H9 (cell line): Measurements from ENCODE around the gene TLCD3A. TPM values are rescaled to one million over a fixed set of nuclear protein-coding genes. Genes with fewer than 3 reads are reported as not detected.

Experiments
- DNase-seq: peaks from one replicate; pipeline ENCODE4 v3.0.0-alpha.2; 2017
- H2AFZ ChIP-seq: one replicate; pipeline ENCODE4 v1.6.1; 2013; ENCODE audit warnings: mild to moderate bottlenecking, low read length, control low read depth, moderate library complexity
- H2AK5ac ChIP-seq: 2 replicates; pipeline ENCODE4 v1.6.1; 2013; ENCODE audit warnings: low read length, control low read depth, mixed read lengths; ENCODE audit not compliant: insufficient read length
- H2BK120ac ChIP-seq: one replicate; pipeline ENCODE4 v1.6.1; 2013; ENCODE audit warnings: low read depth, mild to moderate bottlenecking, low read length, control low read depth, inconsistent platforms; ENCODE audit not compliant: poor library complexity, severe bottlenecking
- H2BK12ac ChIP-seq: 2 replicates; pipeline ENCODE4 v1.6.1; 2013; ENCODE audit warnings: low read length, control low read depth, mixed read lengths, low read depth; ENCODE audit not compliant: insufficient read length
- H2BK15ac ChIP-seq: 2 replicates; pipeline ENCODE4 v1.6.1; 2013; ENCODE audit warnings: low read depth, low read length, control low read depth
- H2BK20ac ChIP-seq: one replicate; pipeline ENCODE4 v1.6.1; 2013; ENCODE audit warnings: low read depth, mild to moderate bottlenecking, low read length, control low read depth, inconsistent platforms; ENCODE audit not compliant: poor library complexity, severe bottlenecking
- H2BK5ac ChIP-seq: 2 replicates; pipeline ENCODE4 v1.6.1; 2013; ENCODE audit warnings: low read length, control low read depth, mixed read lengths; ENCODE audit not compliant: insufficient read length
- H3K14ac ChIP-seq: 2 replicates; pipeline ENCODE4 v1.6.1; 2013; ENCODE audit warnings: low read length, control low read depth; ENCODE audit not compliant: insufficient read depth
- H3K18ac ChIP-seq: 2 replicates; pipeline ENCODE4 v1.6.1; 2013; ENCODE audit warnings: low read depth, mild to moderate bottlenecking, mixed read lengths, low read length, control low read depth; ENCODE audit not compliant: insufficient read length
- H3K23ac ChIP-seq: 2 replicates; pipeline ENCODE4 v1.6.1; 2013; ENCODE audit warnings: low read length, control low read depth, mixed read lengths, low read depth; ENCODE audit not compliant: insufficient read length
- H3K23me2 ChIP-seq: 2 replicates; pipeline ENCODE4 v1.6.1; 2013; ENCODE audit warnings: low read depth, mild to moderate bottlenecking, mixed read lengths, low read length, control low read depth; ENCODE audit not compliant: insufficient read length, poor library complexity, severe bottlenecking
- H3K27ac ChIP-seq: 2 replicates; pipeline ENCODE4 v1.5.1; 2013; ENCODE audit warnings: low read length, control low read depth, mixed read lengths, low read depth; ENCODE audit not compliant: insufficient read length
- H3K27me3 ChIP-seq: 2 replicates; pipeline ENCODE4 v1.6.1; 2013; ENCODE audit warnings: low read length, control low read depth, inconsistent platforms; ENCODE audit not compliant: insufficient read depth
- H3K4ac ChIP-seq: 2 replicates; pipeline ENCODE4 v1.6.1; 2013; ENCODE audit warnings: low read depth, mild to moderate bottlenecking, control low read depth, inconsistent platforms, low read length, moderate library complexity
- H3K4me1 ChIP-seq: 2 replicates; pipeline ENCODE4 v1.6.1; 2013; ENCODE audit warnings: low read length, control low read depth, inconsistent platforms; ENCODE audit not compliant: insufficient read depth
- H3K4me2 ChIP-seq: 2 replicates; pipeline ENCODE4 v1.6.1; 2013; ENCODE audit warnings: low read length, control low read depth, mixed read lengths; ENCODE audit not compliant: insufficient read length, insufficient read depth
- H3K56ac ChIP-seq: 2 replicates; pipeline ENCODE4 v1.6.1; 2013; ENCODE audit warnings: low read depth, mild to moderate bottlenecking, mixed read lengths, low read length, control low read depth; ENCODE audit not compliant: insufficient read length
- H3K79me1 ChIP-seq: 2 replicates; pipeline ENCODE4 v1.6.1; 2013; ENCODE audit warnings: low read depth, mild to moderate bottlenecking, moderate library complexity, low read length, control low read depth, inconsistent platforms; ENCODE audit not compliant: insufficient read depth, poor library complexity, severe bottlenecking
- H3K79me2 ChIP-seq: 2 replicates; pipeline ENCODE4 v1.6.1; 2013; ENCODE audit warnings: low read length, control low read depth, inconsistent platforms; ENCODE audit not compliant: insufficient read depth
- H3K9ac ChIP-seq: 2 replicates; pipeline ENCODE4 v1.6.1; 2013; ENCODE audit warnings: low read length, control low read depth, mixed read lengths; ENCODE audit not compliant: insufficient read length; ENCODE audit errors: extremely low read depth
- H3K9me3 ChIP-seq: one replicate; pipeline ENCODE4 v1.6.1; 2013; ENCODE audit warnings: low read depth, low read length, inconsistent platforms; ENCODE audit not compliant: control insufficient read depth
- H3T11ph ChIP-seq: one replicate; pipeline ENCODE4 v1.6.1; 2013; ENCODE audit warnings: mild to moderate bottlenecking, low read length, control low read depth, inconsistent platforms
- H4K20me1 ChIP-seq: one replicate; pipeline ENCODE4 v1.6.1; 2013; ENCODE audit not compliant: control insufficient read depth, insufficient read length, insufficient read depth
- H4K5ac ChIP-seq: 2 replicates; pipeline ENCODE4 v1.6.1; 2013; ENCODE audit warnings: low read depth, mild to moderate bottlenecking, mixed read lengths, low read length, control low read depth; ENCODE audit not compliant: insufficient read length
- H4K8ac ChIP-seq: replicated peaks from 2 replicates; pipeline ENCODE4 v1.6.1; 2013; ENCODE audit warnings: low read length, control low read depth, mixed read lengths, low read depth; ENCODE audit not compliant: insufficient read length
- H4K91ac ChIP-seq: 2 replicates; pipeline ENCODE4 v1.6.1; 2013; ENCODE audit warnings: low read depth, mild to moderate bottlenecking, moderate library complexity, mixed read lengths, low read length, control low read depth; ENCODE audit not compliant: insufficient read length
- H3K27ac Mint-ChIP-seq, 3 experiments: 2 replicates in 2 of 3; 3 replicates in 1 of 3; pipeline ENCODE4 v1.8.0; 2020 to 2021; ENCODE audit warnings: mixed read lengths in 3 of 3, mild to moderate bottlenecking in 1 of 3, moderate library complexity in 1 of 3
- H3K27me3 Mint-ChIP-seq: 2 replicates; pipeline ENCODE4 v1.8.0; 2021; ENCODE audit warnings: low read depth, mild to moderate bottlenecking, moderate library complexity, mixed read lengths
- H3K36me3 Mint-ChIP-seq, 3 experiments: 2 replicates in 2 of 3; 3 replicates in 1 of 3; pipeline ENCODE4 v1.8.0; 2020 to 2021; ENCODE audit warnings: low read depth in 3 of 3, mixed read lengths in 3 of 3; ENCODE audit not compliant: insufficient read depth in 1 of 3
- H3K4me1 Mint-ChIP-seq, 2 experiments: 2 replicates each; pipeline ENCODE4 v1.8.0; 2020; ENCODE audit warnings: mixed read lengths in 2 of 2
- H3K4me3 Mint-ChIP-seq, 2 experiments: 2 replicates in 1 of 2; 3 replicates in 1 of 2; pipeline ENCODE4 v1.8.0; 2020 to 2021; ENCODE audit warnings: mild to moderate bottlenecking in 2 of 2, mixed read lengths in 2 of 2, moderate library complexity in 1 of 2
- H3K9me3 Mint-ChIP-seq, 2 experiments: 2 replicates in 1 of 2; 3 replicates in 1 of 2; pipeline ENCODE4 v1.8.0; 2020; ENCODE audit warnings: mild to moderate bottlenecking in 2 of 2, mixed read lengths in 2 of 2, moderate library complexity in 1 of 2
- CTCF ChIP-seq: fragments of 200-600 bp; sonication (generic); conservative IDR thresholded peaks from 3 replicates; pipeline ENCODE4 v1.8.0; 2021; ENCODE audit warnings: antibody characterized with exemption, mild to moderate bottlenecking
- WGBS: extraction: QIAGEN DNeasy Blood & Tissue Kit; methylation state at CpG from one replicate; pipeline ENCODE4 v1.1.7; 2013; ENCODE audit warnings: missing lambda C conversion rate, low lambda C conversion rate, mixed read lengths; ENCODE audit not compliant: insufficient read length; ENCODE audit errors: extremely low coverage; 5-methylcytosine and 5-hydroxymethylcytosine counted together
- total RNA-seq: library from RNA; stranded (reverse); gene quantifications from 2 replicates; pipeline ENCODE4 v1.2.1, GENCODE V29; 2021

Gene TLCD3A
- total RNA-seq, 1 experiment from 2014 or later = 29.6 TPM

- no peak overlapping the region for H2BK15ac ChIP-seq
- no peak overlapping the region for H2AK5ac ChIP-seq
- Mint-ChIP-seq H3K36me3 (peaks cover 10 to 35% (median 30%) of the 10 kb centered on the region in 3 experiments; a peak in 6 of 7 replicates), H3K4me1 (no peaks in the 10 kb centered on the region), H3K4me3 (no peak overlapping the region), H3K27ac (no peak overlapping the region), H3K27me3 (no peaks in the 10 kb centered on the region), H3K9me3 (no peaks in the 10 kb centered on the region)
- no peak overlapping the region for H3K56ac ChIP-seq
- H3K4me1 ChIP-seq = no peaks in the 10 kb centered on the region
- H3K23ac ChIP-seq = no peak overlapping the region
- H3K4me2 ChIP-seq = no peak overlapping the region
- no peak overlapping the region for H3K18ac ChIP-seq
- H3K4ac ChIP-seq = no peak overlapping the region
- H3K14ac ChIP-seq = no peak overlapping the region
- WGBS = no CpG with 5 or more reads among the region's 5 CpGs
- H2BK5ac ChIP-seq = no peak overlapping the region
- no peak overlapping the region for H2AFZ ChIP-seq
- no peaks in the 10 kb centered on the region for H3K27me3 ChIP-seq
- no peaks in the 10 kb centered on the region for H3K9me3 ChIP-seq
- peaks cover 4% of the 10 kb centered on the region for H3K79me1 ChIP-seq
- no peak overlapping the region for H2BK20ac ChIP-seq
- no peak overlapping the region for H3K9ac ChIP-seq
- H4K20me1 ChIP-seq = no peaks in the 10 kb centered on the region
- H2BK12ac ChIP-seq = no peak overlapping the region
- DNase-seq = no peak
- TF ChIP-seq CTCF = no peak
- H3K27ac ChIP-seq = no peak overlapping the region
- no peak overlapping the region for H2BK120ac ChIP-seq
- no peak overlapping the region for H4K8ac ChIP-seq
- no peak overlapping the region for H4K91ac ChIP-seq
- no peak overlapping the region for H4K5ac ChIP-seq
- H3K23me2 ChIP-seq = no peaks in the 10 kb centered on the region
- H3T11ph ChIP-seq = no peak overlapping the region
- H3K79me2 ChIP-seq = 0 out of 2 replicates have a peak, but pooled peaks cover 2% of the 10 kb centered on the region
Measured at GRCh38 chr17:708132-708531, 24.3 kb upstream of the TLCD3A start.
